ENCODE data around the gene MET.

DNA sequence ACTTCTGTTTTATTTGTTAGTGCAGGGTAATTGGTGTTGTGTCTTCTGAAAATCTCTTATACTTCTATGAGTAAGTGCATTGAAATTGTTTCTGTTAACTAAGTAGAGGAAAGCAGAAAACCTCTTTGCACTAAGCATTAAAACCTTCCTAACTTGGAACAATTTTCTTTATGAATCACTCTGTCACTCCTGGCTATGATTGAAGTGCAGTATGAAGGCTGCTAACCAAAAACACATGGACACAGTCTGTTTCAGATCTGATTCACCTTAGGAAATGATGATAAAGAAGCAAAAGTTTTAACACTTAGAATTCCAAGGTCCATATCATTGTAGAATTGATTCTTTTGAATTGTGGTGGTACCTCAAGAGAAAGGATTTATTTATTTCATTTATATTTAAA, 41.9 kb downstream of the MET start:
- TF ChIP-seq, protein P1, sequence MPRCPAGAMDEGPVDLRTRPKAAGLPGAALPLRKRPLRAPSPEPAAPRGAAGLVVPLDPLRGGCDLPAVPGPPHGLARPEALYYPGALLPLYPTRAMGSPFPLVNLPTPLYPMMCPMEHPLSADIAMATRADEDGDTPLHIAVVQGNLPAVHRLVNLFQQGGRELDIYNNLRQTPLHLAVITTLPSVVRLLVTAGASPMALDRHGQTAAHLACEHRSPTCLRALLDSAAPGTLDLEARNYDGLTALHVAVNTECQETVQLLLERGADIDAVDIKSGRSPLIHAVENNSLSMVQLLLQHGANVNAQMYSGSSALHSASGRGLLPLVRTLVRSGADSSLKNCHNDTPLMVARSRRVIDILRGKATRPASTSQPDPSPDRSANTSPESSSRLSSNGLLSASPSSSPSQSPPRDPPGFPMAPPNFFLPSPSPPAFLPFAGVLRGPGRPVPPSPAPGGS (IDR thresholded peaks at IDR 0.05; ENCODE audit: borderline replicate concordance, insufficient read depth, low read depth, low read length, poor library complexity, severe bottlenecking), result no peak
- TF ChIP-seq, protein P2, sequence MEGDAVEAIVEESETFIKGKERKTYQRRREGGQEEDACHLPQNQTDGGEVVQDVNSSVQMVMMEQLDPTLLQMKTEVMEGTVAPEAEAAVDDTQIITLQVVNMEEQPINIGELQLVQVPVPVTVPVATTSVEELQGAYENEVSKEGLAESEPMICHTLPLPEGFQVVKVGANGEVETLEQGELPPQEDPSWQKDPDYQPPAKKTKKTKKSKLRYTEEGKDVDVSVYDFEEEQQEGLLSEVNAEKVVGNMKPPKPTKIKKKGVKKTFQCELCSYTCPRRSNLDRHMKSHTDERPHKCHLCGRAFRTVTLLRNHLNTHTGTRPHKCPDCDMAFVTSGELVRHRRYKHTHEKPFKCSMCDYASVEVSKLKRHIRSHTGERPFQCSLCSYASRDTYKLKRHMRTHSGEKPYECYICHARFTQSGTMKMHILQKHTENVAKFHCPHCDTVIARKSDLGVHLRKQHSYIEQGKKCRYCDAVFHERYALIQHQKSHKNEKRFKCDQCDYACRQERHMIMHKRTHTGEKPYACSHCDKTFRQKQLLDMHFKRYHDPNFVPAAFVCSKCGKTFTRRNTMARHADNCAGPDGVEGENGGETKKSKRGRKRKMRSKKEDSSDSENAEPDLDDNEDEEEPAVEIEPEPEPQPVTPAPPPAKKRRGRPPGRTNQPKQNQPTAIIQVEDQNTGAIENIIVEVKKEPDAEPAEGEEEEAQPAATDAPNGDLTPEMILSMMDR (IDR thresholded peaks at IDR 0.05 in 2 of 3, conservative IDR thresholded peaks at IDR 0.05 in 1 of 3; ENCODE audit: control insufficient read depth in 2 of 3, extremely low read depth in 1 of 3, insufficient read depth in 1 of 3, low read depth in 3 of 3, low read length in 3 of 3), result no peak
- TF ChIP-seq EZH2 (IDR thresholded peaks at IDR 0.05; ENCODE audit: borderline replicate concordance, control insufficient read depth, low read depth, low read length) (no peak), GABPA (IDR thresholded peaks at IDR 0.05; ENCODE audit: low read depth) (no peak), RAD21 (IDR thresholded peaks at IDR 0.05; ENCODE audit: insufficient read depth, low read depth, low read length) (no peak)
- TF ChIP-seq, protein P3, sequence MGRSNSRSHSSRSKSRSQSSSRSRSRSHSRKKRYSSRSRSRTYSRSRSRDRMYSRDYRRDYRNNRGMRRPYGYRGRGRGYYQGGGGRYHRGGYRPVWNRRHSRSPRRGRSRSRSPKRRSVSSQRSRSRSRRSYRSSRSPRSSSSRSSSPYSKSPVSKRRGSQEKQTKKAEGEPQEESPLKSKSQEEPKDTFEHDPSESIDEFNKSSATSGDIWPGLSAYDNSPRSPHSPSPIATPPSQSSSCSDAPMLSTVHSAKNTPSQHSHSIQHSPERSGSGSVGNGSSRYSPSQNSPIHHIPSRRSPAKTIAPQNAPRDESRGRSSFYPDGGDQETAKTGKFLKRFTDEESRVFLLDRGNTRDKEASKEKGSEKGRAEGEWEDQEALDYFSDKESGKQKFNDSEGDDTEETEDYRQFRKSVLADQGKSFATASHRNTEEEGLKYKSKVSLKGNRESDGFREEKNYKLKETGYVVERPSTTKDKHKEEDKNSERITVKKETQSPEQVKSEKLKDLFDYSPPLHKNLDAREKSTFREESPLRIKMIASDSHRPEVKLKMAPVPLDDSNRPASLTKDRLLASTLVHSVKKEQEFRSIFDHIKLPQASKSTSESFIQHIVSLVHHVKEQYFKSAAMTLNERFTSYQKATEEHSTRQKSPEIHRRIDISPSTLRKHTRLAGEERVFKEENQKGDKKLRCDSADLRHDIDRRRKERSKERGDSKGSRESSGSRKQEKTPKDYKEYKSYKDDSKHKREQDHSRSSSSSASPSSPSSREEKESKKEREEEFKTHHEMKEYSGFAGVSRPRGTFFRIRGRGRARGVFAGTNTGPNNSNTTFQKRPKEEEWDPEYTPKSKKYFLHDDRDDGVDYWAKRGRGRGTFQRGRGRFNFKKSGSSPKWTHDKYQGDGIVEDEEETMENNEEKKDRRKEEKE (IDR thresholded peaks at IDR 0.05), result no peak
